Astrocyte (in vitro differentiated cells and primary cell): ENCODE data around the gene XPOT.

ENCODE experiments used
- EZH2 ChIP-seq: IDR thresholded peaks from 2 replicates; pipeline ENCODE4 v1.6.1; 2012; ENCODE audit warnings: mild to moderate bottlenecking, low read length, inconsistent platforms; ENCODE audit not compliant: insufficient read depth
- TF ChIP-seq, protein P1 (sequence below): IDR thresholded peaks from 2 replicates; pipeline ENCODE4 v1.5.1; 2011; ENCODE audit warnings: low read depth, mild to moderate bottlenecking, inconsistent platforms, low read length, moderate library complexity; ENCODE audit not compliant: insufficient read depth

DNA sequence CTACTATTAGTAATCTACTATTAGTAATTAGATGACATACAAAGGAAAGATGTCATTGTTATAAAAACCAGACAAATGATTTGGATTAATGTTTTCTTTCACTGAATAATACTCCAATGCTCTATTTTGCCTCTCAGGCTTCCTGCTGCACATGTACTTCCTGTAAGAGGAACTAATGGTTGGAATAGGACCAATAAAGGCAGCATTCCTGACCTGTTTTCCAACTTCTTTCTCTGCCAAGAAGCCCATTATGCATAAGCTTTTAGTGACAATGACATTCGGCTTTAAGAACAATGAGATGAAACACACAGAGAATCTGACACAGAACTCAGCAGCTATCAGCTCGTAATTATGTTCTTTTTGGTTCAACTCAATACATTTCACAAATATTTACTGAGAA is 8.5 kb upstream of the XPOT start:
- TF ChIP-seq, protein P1, sequence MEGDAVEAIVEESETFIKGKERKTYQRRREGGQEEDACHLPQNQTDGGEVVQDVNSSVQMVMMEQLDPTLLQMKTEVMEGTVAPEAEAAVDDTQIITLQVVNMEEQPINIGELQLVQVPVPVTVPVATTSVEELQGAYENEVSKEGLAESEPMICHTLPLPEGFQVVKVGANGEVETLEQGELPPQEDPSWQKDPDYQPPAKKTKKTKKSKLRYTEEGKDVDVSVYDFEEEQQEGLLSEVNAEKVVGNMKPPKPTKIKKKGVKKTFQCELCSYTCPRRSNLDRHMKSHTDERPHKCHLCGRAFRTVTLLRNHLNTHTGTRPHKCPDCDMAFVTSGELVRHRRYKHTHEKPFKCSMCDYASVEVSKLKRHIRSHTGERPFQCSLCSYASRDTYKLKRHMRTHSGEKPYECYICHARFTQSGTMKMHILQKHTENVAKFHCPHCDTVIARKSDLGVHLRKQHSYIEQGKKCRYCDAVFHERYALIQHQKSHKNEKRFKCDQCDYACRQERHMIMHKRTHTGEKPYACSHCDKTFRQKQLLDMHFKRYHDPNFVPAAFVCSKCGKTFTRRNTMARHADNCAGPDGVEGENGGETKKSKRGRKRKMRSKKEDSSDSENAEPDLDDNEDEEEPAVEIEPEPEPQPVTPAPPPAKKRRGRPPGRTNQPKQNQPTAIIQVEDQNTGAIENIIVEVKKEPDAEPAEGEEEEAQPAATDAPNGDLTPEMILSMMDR = no peak
- no peak for TF ChIP-seq EZH2
